Measurements from ENCODE around the gene RBM33.
A peak's percentile ranks its signal among the peaks of the same experiment; 100 is the strongest.

The RBM33 gene

GRCh38 chr7:155747209-155747608 is 102.7 kb downstream of the RBM33 start:
- no peak for DNase-seq (ENCODE audit: low spot score)

- DNase-seq (ENCODE audit: low spot score): no peak
These were observed 105.1 kb downstream of the RBM33 start for GRCh38 chr7:155749578-155749977.

GRCh38 chr7:155750255-155751125 is 106.0 kb downstream of the RBM33 start:
- DNase-seq (ENCODE audit: low spot score): no peak

- no peak for DNase-seq (ENCODE audit: low spot score)
These were observed 106.9 kb downstream of the RBM33 start for GRCh38 chr7:155751409-155751808.

GRCh38 chr7:155752756-155753445 is 108.4 kb downstream of the RBM33 start:
- DNase-seq (ENCODE audit: low spot score): no peak

- DNase-seq (ENCODE audit: low spot score): no peak
These were observed 109.0 kb downstream of the RBM33 start for GRCh38 chr7:155753446-155753965.

- peak; percentile 58 for DNase-seq (ENCODE audit: low spot score)
These were observed 109.7 kb downstream of the RBM33 start for GRCh38 chr7:155754165-155754564.

GRCh38 chr7:155755026-155755425 is 110.6 kb downstream of the RBM33 start:
- no peak for DNase-seq (ENCODE audit: low spot score)

- no peak for DNase-seq (ENCODE audit: low spot score)
These were observed 111.9 kb downstream of the RBM33 start for GRCh38 chr7:155756322-155756721.

- DNase-seq (ENCODE audit: low spot score): no peak
These were observed 113.9 kb downstream of the RBM33 start for GRCh38 chr7:155758348-155758747.

GRCh38 chr7:155759740-155760430 is 115.4 kb downstream of the RBM33 start:
- no peak for DNase-seq (ENCODE audit: low spot score)

- no peak for DNase-seq (ENCODE audit: low spot score)
These were observed 116.7 kb downstream of the RBM33 start for GRCh38 chr7:155761162-155761561.

- DNase-seq (ENCODE audit: low spot score): no peak
These were observed 117.6 kb downstream of the RBM33 start for GRCh38 chr7:155762036-155762435.

- no peak for DNase-seq (ENCODE audit: low spot score)
These were observed 118.2 kb downstream of the RBM33 start for GRCh38 chr7:155762655-155763054.

- no peak for DNase-seq (ENCODE audit: low spot score)
These were observed 118.7 kb downstream of the RBM33 start for GRCh38 chr7:155763122-155763521.

- DNase-seq (ENCODE audit: low spot score): no peak
These were observed 119.4 kb downstream of the RBM33 start for GRCh38 chr7:155763691-155764437.

GRCh38 chr7:155764438-155764793 is 120.0 kb downstream of the RBM33 start:
- DNase-seq (ENCODE audit: low spot score): no peak

GRCh38 chr7:155765458-155765857 is 121.0 kb downstream of the RBM33 start:
- DNase-seq (ENCODE audit: low spot score): no peak

GRCh38 chr7:155766386-155766785 is 121.9 kb downstream of the RBM33 start:
- no peak for DNase-seq (ENCODE audit: low spot score)

- no peak for DNase-seq (ENCODE audit: low spot score)
These were observed 122.8 kb downstream of the RBM33 start for GRCh38 chr7:155766966-155767916.

GRCh38 chr7:155769701-155770100 is 125.2 kb downstream of the RBM33 start:
- no peak for DNase-seq (ENCODE audit: low spot score)

Data from D341Med (cell line).